ENCODE data around the gene ZDHHC7.

DNA sequence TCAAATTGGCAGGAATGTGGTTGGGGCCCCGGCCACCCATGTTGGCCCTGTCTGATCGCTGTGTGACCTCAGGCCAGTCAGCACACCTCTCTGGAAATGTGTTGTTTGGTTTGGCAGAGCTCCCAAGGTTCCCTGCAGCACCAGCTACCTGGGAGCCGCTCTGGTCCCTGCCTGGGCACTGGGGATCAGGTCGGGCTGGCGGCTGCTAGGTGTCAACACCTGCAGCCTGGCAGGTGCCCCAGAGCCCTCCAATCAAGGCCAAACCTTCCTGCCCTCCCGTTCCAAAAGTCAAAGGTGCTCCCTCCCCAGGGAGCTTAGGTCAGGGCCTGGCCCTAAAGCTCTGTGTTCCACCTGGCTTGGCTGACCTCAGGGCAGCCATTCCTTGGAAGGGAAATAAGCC is 55.9 kb downstream of the ZDHHC7 start:
- TF ChIP-seq, protein P1, sequence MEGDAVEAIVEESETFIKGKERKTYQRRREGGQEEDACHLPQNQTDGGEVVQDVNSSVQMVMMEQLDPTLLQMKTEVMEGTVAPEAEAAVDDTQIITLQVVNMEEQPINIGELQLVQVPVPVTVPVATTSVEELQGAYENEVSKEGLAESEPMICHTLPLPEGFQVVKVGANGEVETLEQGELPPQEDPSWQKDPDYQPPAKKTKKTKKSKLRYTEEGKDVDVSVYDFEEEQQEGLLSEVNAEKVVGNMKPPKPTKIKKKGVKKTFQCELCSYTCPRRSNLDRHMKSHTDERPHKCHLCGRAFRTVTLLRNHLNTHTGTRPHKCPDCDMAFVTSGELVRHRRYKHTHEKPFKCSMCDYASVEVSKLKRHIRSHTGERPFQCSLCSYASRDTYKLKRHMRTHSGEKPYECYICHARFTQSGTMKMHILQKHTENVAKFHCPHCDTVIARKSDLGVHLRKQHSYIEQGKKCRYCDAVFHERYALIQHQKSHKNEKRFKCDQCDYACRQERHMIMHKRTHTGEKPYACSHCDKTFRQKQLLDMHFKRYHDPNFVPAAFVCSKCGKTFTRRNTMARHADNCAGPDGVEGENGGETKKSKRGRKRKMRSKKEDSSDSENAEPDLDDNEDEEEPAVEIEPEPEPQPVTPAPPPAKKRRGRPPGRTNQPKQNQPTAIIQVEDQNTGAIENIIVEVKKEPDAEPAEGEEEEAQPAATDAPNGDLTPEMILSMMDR (IDR thresholded peaks at IDR 0.05; ENCODE audit: low read depth, low read length), result no peak
- no peak for TF ChIP-seq EZH2phosphoT487 (IDR thresholded peaks at IDR 0.05; ENCODE audit: low read depth)
